PC-9 (cell line): ENCODE data around the gene FOXD1.
"Not testable (repeated sequence)": the region's sequence is repeated elsewhere in the genome, so short reads cannot be mapped to it uniquely, and the experiment has no call there.

ENCODE experiments used
- CTCF ChIP-seq: fragments of 200-600 bp; sonication (generic); conservative IDR thresholded peaks from 2 replicates; pipeline ENCODE4 v1.6.1; 2017; ENCODE audit warnings: mixed run types, antibody characterized with exemption, mild to moderate bottlenecking, moderate library complexity
- EZH2 ChIP-seq: fragments of 200-600 bp; sonication (generic); IDR thresholded peaks from 2 replicates; pipeline ENCODE4 v1.8.0; 2017; ENCODE audit warnings: antibody characterized with exemption, low read depth

GRCh38 chr5:73456462-73456861 lies 7.9 kb upstream of the FOXD1 start:
- not testable (repeated sequence) for TF ChIP-seq CTCF, EZH2
